T-helper 1 cell treated with Interleukin-12 subunit alpha and Interleukin-12 subunit beta and Interleukin-4 antibody, amounts not matched to agents 30 ng/mL and 1 ng/mL, for 36 hours (primary cell): ENCODE data around the gene TIRAP. TPM values are rescaled to one million over a fixed set of nuclear protein-coding genes. Genes with fewer than 3 reads are reported as not detected.

ENCODE experiments used
- intact Hi-C: fragments of 100-400 bp; cut with micrococcal nuclease; formaldehyde crosslinking; loops from one replicate; pipeline ENCODE4 v1.15.1; 2024
- total RNA-seq: library from RNA; stranded (reverse); gene quantifications from 2 replicates; pipeline ENCODE4 v1.2.3, GENCODE V29; 2022

The TIRAP gene
- total RNA-seq, 1 donor from 2014 or later, result 17.9 TPM

GRCh38 chr11:126318574-126319373 lies 35.9 kb downstream of the TIRAP start:
- intact Hi-C loops, result loop anchor here (1.0 to 10.0 kb wide), 2 partner anchors 37 to 1026 kb away; partner anchors contain the start of gene ST3GAL4

- intact Hi-C loops, result loop anchor here (10.0 kb wide), 1 partner anchor 1025 kb away; no protein-coding TSS in a partner anchor
These were observed 36.5 kb downstream of the TIRAP start for GRCh38 chr11:126319374-126319740.

GRCh38 chr11:126322996-126323395 lies 40.1 kb downstream of the TIRAP start:
- intact Hi-C loops, result no loop called here

GRCh38 chr11:126327281-126328000 lies 44.5 kb downstream of the TIRAP start:
- intact Hi-C loops, result no loop called here

- intact Hi-C loops, result loop anchor here (2.0 kb wide), 1 partner anchor 53 kb away; no protein-coding TSS in a partner anchor
These were observed 45.1 kb downstream of the TIRAP start for GRCh38 chr11:126328001-126328390.

- intact Hi-C loops, result loop anchor here (2.0 kb wide), 1 partner anchor 54 kb away; no protein-coding TSS in a partner anchor
These were observed 45.6 kb downstream of the TIRAP start for GRCh38 chr11:126328444-126328843.

- intact Hi-C loops, result loop anchor here (2.0 kb wide), 1 partner anchor 54 kb away; no protein-coding TSS in a partner anchor
These were observed 46.2 kb downstream of the TIRAP start for GRCh38 chr11:126328938-126329643.

- intact Hi-C loops, result loop anchor here (2.0 to 10.0 kb wide), 2 partner anchors 55 to 495 kb away; no protein-coding TSS in a partner anchor
These were observed 46.8 kb downstream of the TIRAP start for GRCh38 chr11:126329644-126330211.

- intact Hi-C loops, result loop anchor here (10.0 kb wide), 1 partner anchor 494 kb away; no protein-coding TSS in a partner anchor
These were observed 48.4 kb downstream of the TIRAP start for GRCh38 chr11:126331286-126331685.

- intact Hi-C loops, result loop anchor here (10.0 kb wide), 1 partner anchor 493 kb away; no protein-coding TSS in a partner anchor
These were observed 49.4 kb downstream of the TIRAP start for GRCh38 chr11:126332221-126332711.

GRCh38 chr11:126333142-126333541 lies 50.2 kb downstream of the TIRAP start:
- intact Hi-C loops, result loop anchor here (10.0 kb wide), 1 partner anchor 492 kb away; no protein-coding TSS in a partner anchor

- intact Hi-C loops, result loop anchor here (10.0 kb wide), 1 partner anchor 490 kb away; no protein-coding TSS in a partner anchor
These were observed 52.0 kb downstream of the TIRAP start for GRCh38 chr11:126334659-126335462.

- intact Hi-C loops, result loop anchor here (10.0 kb wide), 1 partner anchor 489 kb away; no protein-coding TSS in a partner anchor
These were observed 52.5 kb downstream of the TIRAP start for GRCh38 chr11:126335463-126335760.

GRCh38 chr11:126336138-126336541 lies 53.2 kb downstream of the TIRAP start:
- intact Hi-C loops, result loop anchor here (10.0 kb wide), 1 partner anchor 489 kb away; no protein-coding TSS in a partner anchor

GRCh38 chr11:126336671-126337101 lies 53.8 kb downstream of the TIRAP start:
- intact Hi-C loops, result loop anchor here (10.0 kb wide), 1 partner anchor 488 kb away; no protein-coding TSS in a partner anchor

- intact Hi-C loops, result loop anchor here (10.0 kb wide), 1 partner anchor 488 kb away; no protein-coding TSS in a partner anchor
These were observed 54.2 kb downstream of the TIRAP start for GRCh38 chr11:126337126-126337473.

GRCh38 chr11:126337474-126338241 lies 54.8 kb downstream of the TIRAP start:
- intact Hi-C loops, result loop anchor here (10.0 kb wide), 1 partner anchor 487 kb away; no protein-coding TSS in a partner anchor

- intact Hi-C loops, result loop anchor here (10.0 kb wide), 1 partner anchor 486 kb away; no protein-coding TSS in a partner anchor
These were observed 55.6 kb downstream of the TIRAP start for GRCh38 chr11:126338346-126339055.
